H1 (cell line): Measurements from ENCODE around the gene LTBP3. TPM values are rescaled to one million over a fixed set of nuclear protein-coding genes. Genes with fewer than 3 reads are reported as not detected.
A peak's percentile ranks its signal among the peaks of the same experiment; 100 is the strongest.

Experiments
- CTCF ChIA-PET: fragments of 300-600 bp; sonication (Branson Sonifier 250); formaldehyde crosslinking; loops from one replicate; lab custom pipeline; 2021; ENCODE audit not compliant: partially characterized antibody; lab: Charles Lee
- POLR2A ChIA-PET: fragments of 300-600 bp; sonication (Branson Sonifier 250); formaldehyde crosslinking; loops from one replicate; lab custom pipeline; 2021; ENCODE audit warnings: inconsistent platforms; ENCODE audit not compliant: partially characterized antibody; lab: Charles Lee
- DNase-seq, 2 experiments: peaks; one replicate each; pipeline versions ENCODE4 v3.0.0 to v3.0.0-alpha.2; 2010 to 2022; ENCODE audit warnings: low spot score in 2 of 2, low read depth in 1 of 2, mixed read lengths in 1 of 2
- FAIRE-seq: peaks from 2 replicates; lab custom pipeline; 2011; peaks lifted over from hg19 to GRCh38; lab: Jason Lieb, UNC
- H2AFZ ChIP-seq: 2 replicates; pipeline ENCODE4 v1.8.1; 2012; ENCODE audit warnings: low read length, inconsistent platforms
- H2AK5ac ChIP-seq: 2 replicates; pipeline ENCODE4 v1.6.1; 2013; ENCODE audit warnings: low read depth, low read length
- H2BK120ac ChIP-seq: replicated peaks from 2 replicates; pipeline ENCODE3; 2013; ENCODE audit warnings: low read depth, low read length, inconsistent platforms
- H2BK12ac ChIP-seq: 2 replicates; pipeline ENCODE4 v1.6.1; 2013; ENCODE audit warnings: low read depth, low read length
- H2BK15ac ChIP-seq: 2 replicates; pipeline ENCODE4 v1.6.1; 2013; ENCODE audit warnings: low read length
- H2BK20ac ChIP-seq: 2 replicates; pipeline ENCODE4 v1.6.1; 2013; ENCODE audit warnings: low read length
- H2BK5ac ChIP-seq: 2 replicates; pipeline ENCODE4 v1.6.1; 2013; ENCODE audit warnings: low read depth, low read length
- H3K14ac ChIP-seq: 2 replicates; pipeline ENCODE4 v1.6.1; 2013; ENCODE audit warnings: inconsistent platforms; ENCODE audit not compliant: insufficient read length
- H3K18ac ChIP-seq: 2 replicates; pipeline ENCODE4 v1.6.1; 2013; ENCODE audit warnings: low read length; ENCODE audit errors: extremely low read depth
- H3K23ac ChIP-seq: 2 replicates; pipeline ENCODE4 v1.6.1; 2013; ENCODE audit warnings: inconsistent platforms; ENCODE audit not compliant: insufficient read length
- H3K23me2 ChIP-seq: 2 replicates; pipeline ENCODE4 v1.6.1; 2013; ENCODE audit warnings: low read depth, low read length
- H3K27ac ChIP-seq: 2 replicates; pipeline ENCODE4 v1.6.1; 2011; ENCODE audit warnings: low read depth, low read length, inconsistent platforms
- H3K27me3 ChIP-seq, 4 experiments: replicated peaks in 1 of 4; 1 replicate in 1 of 4; 2 replicates in 3 of 4; pipeline versions ENCODE4 v1.6.1 to v1.8.1; 2011 to 2013; ENCODE audit warnings: low read length in 3 of 4, mild to moderate bottlenecking in 3 of 4, inconsistent platforms in 2 of 4, mixed read lengths in 2 of 4, moderate library complexity in 1 of 4; ENCODE audit not compliant: control insufficient read depth in 3 of 4, insufficient read depth in 3 of 4; ENCODE audit errors: extremely low read depth in 1 of 4
- H3K36me3 ChIP-seq, 4 experiments: 2 replicates each; pipeline versions ENCODE4 v1.6.1 to v1.8.1; 2011 to 2013; ENCODE audit warnings: mild to moderate bottlenecking in 4 of 4, low read length in 3 of 4, moderate library complexity in 2 of 4, control low read depth in 1 of 4, inconsistent platforms in 1 of 4; ENCODE audit not compliant: insufficient read depth in 4 of 4, control insufficient read depth in 2 of 4
- H3K4ac ChIP-seq: replicated peaks from 2 replicates; pipeline ENCODE3; 2013; ENCODE audit warnings: low read length, low read depth, mixed read lengths, inconsistent platforms; ENCODE audit not compliant: insufficient read length
- H3K4me1 ChIP-seq, 4 experiments: replicated peaks in 1 of 4; 1 replicate in 1 of 4; 2 replicates in 3 of 4; pipeline versions ENCODE4 v1.6.1 to v1.8.1; 2011 to 2013; ENCODE audit warnings: low read length in 3 of 4, inconsistent platforms in 2 of 4, mixed read lengths in 1 of 4; ENCODE audit not compliant: insufficient read depth in 4 of 4, control insufficient read depth in 3 of 4
- H3K4me2 ChIP-seq, 2 experiments: 2 replicates each; pipeline versions ENCODE4 v1.6.1 to v1.8.1; 2011 to 2013; ENCODE audit warnings: low read depth in 2 of 2, low read length in 2 of 2, control low read depth in 1 of 2, inconsistent platforms in 1 of 2, mild to moderate bottlenecking in 1 of 2; ENCODE audit not compliant: insufficient read depth in 1 of 2
- H3K4me3 ChIP-seq, 4 experiments: fragments of 200-600, 300-600 bp in 1 of 4; sonication (generic), shearing (Covaris generic), sonication (Bioruptor Twin) in 1 of 4; 2 replicates each; pipeline versions ENCODE4 v1.5.1 to v1.8.1; 2011 to 2016; ENCODE audit warnings: low read length in 4 of 4, low read depth in 3 of 4, control low read depth in 2 of 4, inconsistent platforms in 2 of 4, mild to moderate bottlenecking in 2 of 4, mixed read lengths in 1 of 4, moderate library complexity in 1 of 4; ENCODE audit not compliant: insufficient read depth in 2 of 4; ENCODE audit errors: extremely low read depth in 1 of 4
- H3K56ac ChIP-seq: replicated peaks from 2 replicates; pipeline ENCODE3; 2013; ENCODE audit warnings: low read depth, mild to moderate bottlenecking, mixed read lengths, low read length, inconsistent platforms; ENCODE audit not compliant: insufficient read length
- H3K79me1 ChIP-seq: 2 replicates; pipeline ENCODE4 v1.6.1; 2013; ENCODE audit warnings: low read depth, low read length, control low read depth
- H3K79me2 ChIP-seq, 2 experiments: 2 replicates each; pipeline versions ENCODE4 v1.6.1 to v1.8.1; 2012 to 2013; ENCODE audit warnings: low read length in 2 of 2, mild to moderate bottlenecking in 2 of 2, inconsistent platforms in 1 of 2; ENCODE audit not compliant: insufficient read depth in 2 of 2, control insufficient read depth in 1 of 2
- H3K9ac ChIP-seq, 4 experiments: replicated peaks in 1 of 4; 1 replicate in 1 of 4; 2 replicates in 3 of 4; pipeline versions ENCODE4 v1.6.1 to v1.8.1; 2011 to 2013; ENCODE audit warnings: low read depth in 3 of 4, low read length in 3 of 4, control low read depth in 2 of 4, mild to moderate bottlenecking in 2 of 4, moderate library complexity in 2 of 4, inconsistent platforms in 1 of 4; ENCODE audit errors: extremely low read depth in 1 of 4
- H3K9me3 ChIP-seq, 2 experiments: 2 replicates each; pipeline versions ENCODE4 v1.6.1 to v1.8.1; 2012 to 2013; ENCODE audit warnings: mild to moderate bottlenecking in 2 of 2, moderate library complexity in 2 of 2, control low read depth in 1 of 2, inconsistent platforms in 1 of 2, low read depth in 1 of 2, low read length in 1 of 2, mixed read lengths in 1 of 2; ENCODE audit not compliant: insufficient read depth in 2 of 2
- H4K20me1 ChIP-seq, 2 experiments: replicated peaks in 1 of 2; 2 replicates each; pipeline versions ENCODE3 to v1.8.1; 2011 to 2013; ENCODE audit warnings: inconsistent platforms in 2 of 2, low read length in 2 of 2, mild to moderate bottlenecking in 1 of 2; ENCODE audit not compliant: insufficient read depth in 2 of 2, control insufficient read depth in 1 of 2
- H4K5ac ChIP-seq: 2 replicates; pipeline ENCODE4 v1.6.1; 2013; ENCODE audit warnings: low read length, low read depth, mixed read lengths, inconsistent platforms; ENCODE audit not compliant: insufficient read length
- H4K8ac ChIP-seq: 2 replicates; pipeline ENCODE4 v1.8.0; 2013; ENCODE audit warnings: mild to moderate bottlenecking, moderate library complexity, low read length, inconsistent platforms; ENCODE audit not compliant: insufficient read depth; ENCODE audit errors: extremely low read depth
- H4K91ac ChIP-seq: replicated peaks from 2 replicates; pipeline ENCODE3; 2013; ENCODE audit warnings: low read length, mixed read lengths, inconsistent platforms; ENCODE audit not compliant: insufficient read length
- CEBPB ChIP-seq: IDR thresholded peaks from 2 replicates; pipeline ENCODE4 v1.6.1; 2012; ENCODE audit warnings: low read depth, low read length
- EGR1 ChIP-seq: IDR thresholded peaks from 2 replicates; pipeline ENCODE4 v1.6.1; 2011; ENCODE audit warnings: low read depth, low read length, borderline replicate concordance
- EP300 ChIP-seq, 2 experiments: IDR thresholded peaks; 1 replicate in 1 of 2; 2 replicates in 1 of 2; pipeline ENCODE4 v1.6.1; 2011 to 2012; ENCODE audit warnings: low read depth in 2 of 2, low read length in 2 of 2, mild to moderate bottlenecking in 2 of 2, borderline replicate concordance in 1 of 2, inconsistent platforms in 1 of 2, moderate library complexity in 1 of 2
- EZH2 ChIP-seq: fragments of 200-600 bp; sonication (generic); IDR thresholded peaks from 2 replicates; pipeline ENCODE4 v1.7.1; 2012; ENCODE audit warnings: low read depth, mild to moderate bottlenecking, moderate library complexity, low read length, inconsistent platforms; ENCODE audit not compliant: severe bottlenecking
- HDAC2 ChIP-seq, 2 experiments: fragments of 300-600 bp in 1 of 2; sonication (generic) in 1 of 2; IDR thresholded peaks; 2 replicates each; pipeline ENCODE4 v1.6.1; 2011 to 2012; ENCODE audit warnings: low read depth in 2 of 2, low read length in 2 of 2, mild to moderate bottlenecking in 2 of 2, moderate library complexity in 2 of 2, borderline replicate concordance in 1 of 2, inconsistent platforms in 1 of 2
- KDM1A ChIP-seq: fragments of 200-600, 300-600 bp; sonication (generic); IDR thresholded peaks from 2 replicates; pipeline ENCODE4 v1.7.1; 2016; ENCODE audit warnings: mild to moderate bottlenecking, low read length, borderline replicate concordance
- SUZ12 ChIP-seq: fragments of 200-600 bp; sonication (generic); IDR thresholded peaks from 2 replicates; pipeline ENCODE4 v1.6.1; 2012; ENCODE audit warnings: mild to moderate bottlenecking, inconsistent platforms, low read length, moderate library complexity, mixed read lengths
- TAF7 ChIP-seq: optimal IDR thresholded peaks from 2 replicates; pipeline ENCODE3; 2011; ENCODE audit warnings: low read depth, mild to moderate bottlenecking, inconsistent platforms, low read length, moderate library complexity, borderline replicate concordance
- WGBS, 2 experiments: shearing (Covaris generic) in 1 of 2; methylation state at CpG; one replicate each; pipeline versions ENCODE4 v1.1.6 to v1.1.7; 2013 to 2015; ENCODE audit warnings: low lambda C conversion rate in 2 of 2, mixed read lengths in 2 of 2, inconsistent platforms in 1 of 2, low coverage in 1 of 2, missing lambda C conversion rate in 1 of 2; ENCODE audit not compliant: insufficient replicate concordance in 2 of 2, insufficient coverage in 1 of 2, insufficient read length in 1 of 2; ENCODE audit errors: extremely low coverage in 1 of 2, missing lambda C conversion rate in 1 of 2; 5-methylcytosine and 5-hydroxymethylcytosine counted together
- polyA plus RNA-seq, 7 experiments: library from polyadenylated mRNA; depleted of rRNA in 3 of 7; stranded (reverse) in 5 of 7; unstranded in 2 of 7; fragments of >200 nt in 5 of 7; fragments of 200-250 nt in 2 of 7; gene quantifications; 1 replicate in 5 of 7; 2 replicates in 1 of 7; 4 replicates in 1 of 7; pipeline versions ENCODE4 v1.2.1 to v1.2.3, GENCODE V29; 2011 to 2013; ENCODE audit warnings: missing spikeins in 2 of 7, mixed read lengths in 2 of 7
- total RNA-seq: library from RNA; stranded (reverse); fragmentation: NEBNext Ultra II Directional; extraction: Animal tissue kit (Norgen Biotek cat#: 25700); gene quantifications from 2 replicates; pipeline ENCODE4 v1.2.1, GENCODE V29; 2021

Gene LTBP3
- total and polyA plus RNA-seq, 2 of the 8 experiments (the other 6 are each of a cell fraction or from before 2014, with no cell fraction given) = 12.8 to 17.8 TPM

GRCh38 chr11:65575568-65576231 lies 17.5 kb upstream of the LTBP3 start, which contains the start of gene EHBP1L1:
TSS of gene EHBP1L1 (plus strand) at chr11:65576053. CDS start at chr11:65576303, 250 bp downstream.
- Histone ChIP-seq H3K4me1 (peaks cover 13 to 31% (median 20%) of the 10 kb centered on the region in 4 experiments; a peak in 6 of 7 replicates), H2BK120ac (no peak within 1 kb of the TSS), H3K27me3 (peaks cover 8 to 39% (median 28%) of the 10 kb centered on the region in 4 experiments), H3K4me2 (peak within 1 kb of the TSS; percentile 72 to 81), H3K79me1 (no peaks in the 10 kb centered on the region), H3K9ac (no peak within 1 kb of the TSS; a peak in 2 of 7 replicates), H3K23ac (no peak within 1 kb of the TSS), H2AFZ (no peak within 1 kb of the TSS), H2BK12ac (peak within 1 kb of the TSS; percentile 62; the same call in 1 of the 2 replicates), H4K91ac (no peak within 1 kb of the TSS), H3K23me2 (peaks cover 8% of the 10 kb centered on the region; the same call in 1 of the 2 replicates), H2BK15ac (0 out of 2 replicates have a peak within 1 kb of the TSS, but pooled peaks have one; percentile 88), H4K5ac (peak within 1 kb of the TSS; percentile 15), H2BK5ac (0 out of 2 replicates have a peak within 1 kb of the TSS, but pooled peaks have one; percentile 39), H3K4ac (peak within 1 kb of the TSS; percentile 63), H3K56ac (no peak within 1 kb of the TSS), H3K36me3 (no peaks in the 10 kb centered on the region), H3K4me3 (peak within 1 kb of the TSS; percentile 27 to 63 (median 40)), H3K9me3 (no peaks in the 10 kb centered on the region), H4K20me1 (peaks cover 15 to 18% of the 10 kb centered on the region in 2 experiments), H2BK20ac (no peak within 1 kb of the TSS), H3K27ac (no peak within 1 kb of the TSS), H3K18ac (no peak within 1 kb of the TSS), H2AK5ac (no peak within 1 kb of the TSS; the same call in 1 of the 2 replicates), H3K79me2 (peaks cover 0 to 7% of the 10 kb centered on the region in 2 experiments; a peak in 1 of 4 replicates), H3K14ac (no peak within 1 kb of the TSS), H4K8ac (peak within 1 kb of the TSS; percentile 57; the same call in 1 of the 2 replicates)
- POLR2A ChIA-PET = interaction anchor here (1.2 to 3.7 kb wide), 6 partner anchors 10 to 46 kb away, joined by 3 to 36 read pairs (median 6); no protein-coding TSS in a partner anchor
- TF ChIP-seq TAF7 (no peak), EGR1 (no peak), EZH2 (peak; percentile 58), KDM1A (peak; percentile 63; the same call in 1 of the 2 replicates), SUZ12 (peak; percentile 54; the same call in 1 of the 2 replicates), EP300 (IDR thresholded peaks at IDR 0.05; ENCODE audit: borderline replicate concordance in 1 of 2, low read depth in 2 of 2, low read length in 2 of 2) (no peak), HDAC2 (IDR thresholded peaks at IDR 0.05; ENCODE audit: borderline replicate concordance in 1 of 2, low read depth in 2 of 2, low read length in 2 of 2) (no peak), CEBPB (no peak)
- WGBS, 2 experiments = 9% methylated on average over 18 of the region's 69 CpGs; no CpG with 5 or more reads in 1 of the 2 experiments
- CTCF ChIA-PET = interaction anchor here (0.6 to 7.2 kb wide), 9 partner anchors 10 to 46 kb away, joined by 3 to 97 read pairs (median 11); partner anchors contain the start of gene KCNK7
- DNase-seq (no peak), FAIRE-seq (no peak)
